Fibroblast of pulmonary artery (primary cell): ENCODE data around the gene PPM1M.

Experiments used
- DNase-seq: peaks from one replicate; pipeline ENCODE4 v3.0.0-alpha.2; 2010; ENCODE audit warnings: low read depth
- H3K4me3 ChIP-seq: replicated peaks from 2 replicates; pipeline ENCODE4 v1.5.1; 2011; ENCODE audit warnings: low read depth, mild to moderate bottlenecking, control low read depth, low read length, moderate library complexity
- CTCF ChIP-seq: IDR thresholded peaks from 2 replicates; pipeline ENCODE4 v1.5.1; 2011; ENCODE audit warnings: mild to moderate bottlenecking, control low read depth, low read length, inconsistent platforms; ENCODE audit errors: missing control alignments

The PPM1M gene

DNA sequence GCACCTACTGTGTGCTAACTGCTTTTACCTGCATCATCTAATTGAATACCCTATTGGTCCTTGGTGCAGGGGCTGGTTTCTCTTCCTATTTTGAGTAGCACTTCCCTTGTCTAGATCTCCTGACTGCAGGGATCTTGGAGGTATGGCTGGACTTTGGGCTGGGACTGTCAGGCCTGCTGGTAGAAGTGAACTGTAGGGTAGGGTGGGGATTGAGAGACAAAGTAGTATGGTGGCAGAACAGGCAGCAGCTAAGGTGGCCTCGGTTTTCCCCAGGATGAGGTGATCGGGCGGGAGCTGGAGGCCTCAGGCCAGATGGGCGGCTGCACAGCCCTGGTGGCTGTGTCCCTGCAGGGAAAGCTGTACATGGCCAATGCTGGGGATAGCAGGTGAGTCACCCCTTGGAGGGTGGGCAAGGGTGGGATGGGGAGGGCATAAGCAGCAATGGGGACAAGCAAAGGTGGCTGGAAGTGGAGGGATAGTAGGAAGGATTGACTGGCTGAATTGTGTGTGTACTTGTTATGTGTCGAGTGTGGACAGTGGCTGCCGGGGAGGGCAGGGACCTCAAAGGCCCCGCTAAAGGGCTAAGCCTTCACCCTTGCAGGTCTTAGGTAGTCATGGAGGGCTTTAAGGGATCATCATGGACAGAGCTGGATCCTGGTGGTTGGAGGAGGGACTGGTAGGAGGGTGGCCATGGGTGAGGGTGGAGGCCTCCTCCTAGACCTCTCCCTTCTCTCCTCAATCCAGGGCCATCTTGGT lies 2.0 kb downstream of the PPM1M start:
- TF ChIP-seq CTCF, result no peak
- no peak overlapping the region for H3K4me3 ChIP-seq
- DNase-seq, result no peak

GRCh38 chr3:52248165-52248541 lies 2.6 kb downstream of the PPM1M start:
- H3K4me3 ChIP-seq, result no peak overlapping the region
- no peak for TF ChIP-seq CTCF
- DNase-seq, result no peak

- H3K4me3 ChIP-seq, result no peak overlapping the region
- peak; percentile 39 for DNase-seq
- no peak for TF ChIP-seq CTCF
Measured at GRCh38 chr3:52248816-52249547, 3.4 kb downstream of the PPM1M start.

- DNase-seq, result no peak
- no peak overlapping the region for H3K4me3 ChIP-seq
- TF ChIP-seq CTCF, result no peak
Measured at GRCh38 chr3:52249683-52250082, 4.1 kb downstream of the PPM1M start.

DNA sequence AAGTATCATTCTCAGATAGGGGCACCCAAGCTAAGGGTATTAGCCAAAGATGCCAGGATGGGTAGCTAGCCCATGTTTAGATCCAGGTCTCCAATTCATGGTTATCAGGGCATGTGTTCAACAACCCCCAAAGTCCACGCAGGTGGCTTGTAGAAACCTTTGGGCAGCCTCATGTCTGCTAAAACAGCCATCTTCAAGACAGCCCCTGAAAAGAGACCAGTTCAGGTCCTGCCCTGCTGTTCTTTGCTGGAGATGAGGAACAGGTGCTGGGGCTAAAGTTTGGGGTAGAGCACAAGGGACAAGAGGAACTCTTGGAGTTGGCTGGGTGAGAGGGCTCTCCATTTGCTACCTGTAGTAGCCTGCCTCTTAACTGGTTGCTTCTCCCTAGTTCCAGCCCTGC lies 4.6 kb downstream of the PPM1M start:
- no peak overlapping the region for H3K4me3 ChIP-seq
- no peak for TF ChIP-seq CTCF
- no peak for DNase-seq

DNA sequence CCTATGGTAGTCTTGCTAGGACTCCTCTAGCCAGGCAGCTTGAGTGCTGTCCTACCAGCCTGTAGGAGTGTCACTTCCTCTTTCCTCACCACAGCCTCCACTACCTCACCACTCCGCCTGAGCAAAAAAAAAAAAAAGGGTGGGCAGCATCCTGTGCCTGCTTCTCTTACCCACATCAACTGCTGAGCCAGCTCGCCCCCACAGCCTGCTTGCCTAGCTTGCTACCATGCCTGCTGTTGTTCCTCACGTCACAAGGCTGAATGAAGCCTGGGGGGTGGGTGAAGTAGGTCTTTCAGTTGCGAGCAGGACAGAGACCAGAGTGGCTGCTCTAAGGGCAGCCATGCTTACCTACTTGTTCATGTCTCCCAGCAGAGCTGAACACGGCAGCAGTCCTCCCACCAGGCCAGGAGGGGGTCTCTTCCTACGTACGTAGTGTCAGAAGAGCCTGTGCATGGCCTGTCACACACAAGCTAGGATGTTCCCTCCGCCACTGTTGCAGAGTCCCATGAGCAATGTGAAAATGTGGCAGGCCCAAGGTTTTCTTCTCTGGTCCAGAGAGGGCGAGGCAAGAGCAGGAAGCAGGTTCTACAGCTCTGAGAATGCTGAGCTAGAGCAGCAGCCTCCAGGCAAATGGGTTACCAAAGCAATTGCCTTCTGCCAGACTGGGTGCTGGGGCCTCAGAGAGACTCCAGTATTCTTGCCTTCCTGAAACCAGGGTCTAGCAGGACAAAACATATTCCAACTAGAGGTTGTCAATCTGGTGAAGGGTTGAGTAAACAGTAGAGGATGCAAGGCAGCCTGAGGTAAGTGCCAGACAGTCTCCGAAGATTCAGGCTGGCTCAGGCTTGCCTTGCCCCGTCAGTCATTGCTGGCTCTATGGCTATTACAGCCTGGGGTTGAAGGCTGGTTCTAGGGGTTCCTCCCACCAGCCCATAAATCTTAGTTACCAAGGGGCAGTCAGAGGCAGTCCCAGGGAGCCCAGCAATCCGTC lies 8.1 kb downstream of the PPM1M start:
- no peak overlapping the region for H3K4me3 ChIP-seq
- TF ChIP-seq CTCF, result no peak
- peak; percentile 36 for DNase-seq
